Tibial nerve (tissue), 4 donors: ENCODE measurements around the gene TBCD.

Experiments used
- EP300 ChIP-seq, 2 donors: sonication (generic); formaldehyde crosslinking; IDR thresholded peaks; one replicate each; pipeline ENCODE4 v1.6.1; 2017; ENCODE audit warnings: antibody characterized with exemption in 2 of 2, mild to moderate bottlenecking in 1 of 2
- POLR2A ChIP-seq, 2 donors: fragments of 450-650 bp; IDR thresholded peaks; one replicate each; pipeline ENCODE4 v1.6.1; 2017; ENCODE audit warnings: antibody characterized with exemption in 2 of 2, mild to moderate bottlenecking in 2 of 2, moderate library complexity in 2 of 2
- TF ChIP-seq, protein P1 (sequence below), 5 experiments: fragments of 200-600 bp in 3 of 5; fragments of 450-650 bp in 2 of 5; sonication (generic) in 3 of 5; IDR thresholded peaks; one replicate each; pipeline ENCODE4 v1.5.1; 2016 to 2019; ENCODE audit warnings: antibody characterized with exemption in 5 of 5, mild to moderate bottlenecking in 3 of 5, moderate library complexity in 2 of 5

DNA sequence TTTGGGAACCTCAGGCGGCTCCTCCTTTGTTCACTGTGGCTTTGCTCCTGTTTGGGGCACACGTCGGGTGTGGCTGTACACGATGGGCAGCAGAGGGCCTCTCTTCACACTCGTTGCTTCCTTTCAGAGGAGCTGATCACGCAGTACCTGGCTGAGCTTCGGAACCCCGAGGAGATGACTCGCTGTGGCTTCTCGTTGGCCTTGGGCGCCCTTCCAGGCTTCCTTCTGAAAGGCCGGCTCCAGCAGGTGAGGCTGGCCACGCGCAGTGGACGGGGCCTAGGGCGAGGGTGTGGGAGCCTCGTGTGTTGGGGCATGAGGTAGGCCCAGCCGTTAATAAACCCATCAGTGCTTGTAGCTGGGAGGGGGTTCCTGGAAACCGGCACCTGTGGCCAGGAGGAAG lies 172.9 kb downstream of the TBCD start:
- TF ChIP-seq EP300 (IDR thresholded peaks at IDR 0.05) = no peak
- TF ChIP-seq, protein P1, sequence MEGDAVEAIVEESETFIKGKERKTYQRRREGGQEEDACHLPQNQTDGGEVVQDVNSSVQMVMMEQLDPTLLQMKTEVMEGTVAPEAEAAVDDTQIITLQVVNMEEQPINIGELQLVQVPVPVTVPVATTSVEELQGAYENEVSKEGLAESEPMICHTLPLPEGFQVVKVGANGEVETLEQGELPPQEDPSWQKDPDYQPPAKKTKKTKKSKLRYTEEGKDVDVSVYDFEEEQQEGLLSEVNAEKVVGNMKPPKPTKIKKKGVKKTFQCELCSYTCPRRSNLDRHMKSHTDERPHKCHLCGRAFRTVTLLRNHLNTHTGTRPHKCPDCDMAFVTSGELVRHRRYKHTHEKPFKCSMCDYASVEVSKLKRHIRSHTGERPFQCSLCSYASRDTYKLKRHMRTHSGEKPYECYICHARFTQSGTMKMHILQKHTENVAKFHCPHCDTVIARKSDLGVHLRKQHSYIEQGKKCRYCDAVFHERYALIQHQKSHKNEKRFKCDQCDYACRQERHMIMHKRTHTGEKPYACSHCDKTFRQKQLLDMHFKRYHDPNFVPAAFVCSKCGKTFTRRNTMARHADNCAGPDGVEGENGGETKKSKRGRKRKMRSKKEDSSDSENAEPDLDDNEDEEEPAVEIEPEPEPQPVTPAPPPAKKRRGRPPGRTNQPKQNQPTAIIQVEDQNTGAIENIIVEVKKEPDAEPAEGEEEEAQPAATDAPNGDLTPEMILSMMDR (IDR thresholded peaks at IDR 0.05) = no peak
- TF ChIP-seq POLR2A (IDR thresholded peaks at IDR 0.05) = no peak
